Hepatocyte (in vitro differentiated cells): ENCODE measurements around the gene APBA1.

ENCODE experiments used
- EZH2phosphoT487 ChIP-seq: fragments of 200-600 bp; sonication (generic); IDR thresholded peaks from one replicate; pipeline ENCODE4 v1.6.1; 2018; ENCODE audit warnings: antibody characterized with exemption, mild to moderate bottlenecking, low read depth, moderate library complexity; ENCODE audit not compliant: unreplicated experiment, severe bottlenecking
- TF ChIP-seq, protein P1 (sequence below): fragments of 200-600 bp; sonication (generic); IDR thresholded peaks from 2 replicates; pipeline ENCODE4 v1.5.1; 2016; ENCODE audit warnings: antibody characterized with exemption, mild to moderate bottlenecking; ENCODE audit not compliant: poor library complexity

DNA sequence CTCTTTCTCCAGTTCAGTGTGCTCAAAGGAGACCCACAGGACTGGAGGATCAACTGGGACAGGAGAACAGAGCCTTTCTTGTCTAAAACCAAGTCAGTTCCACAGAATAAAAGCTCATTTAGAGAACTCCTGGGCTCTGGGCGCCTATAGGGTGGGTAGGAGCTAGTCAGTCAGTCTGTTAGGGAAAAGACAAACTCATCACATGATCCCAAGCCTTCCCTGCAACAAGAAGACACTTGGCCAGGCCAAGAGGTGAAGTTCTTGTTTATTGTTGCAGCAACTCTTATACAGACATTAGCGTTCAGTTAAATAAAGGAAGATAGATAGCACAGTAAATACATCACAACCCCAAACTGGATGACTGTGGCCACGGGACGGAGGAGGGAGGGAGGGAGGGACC, 244.9 kb downstream of the APBA1 start:
- TF ChIP-seq, protein P1, sequence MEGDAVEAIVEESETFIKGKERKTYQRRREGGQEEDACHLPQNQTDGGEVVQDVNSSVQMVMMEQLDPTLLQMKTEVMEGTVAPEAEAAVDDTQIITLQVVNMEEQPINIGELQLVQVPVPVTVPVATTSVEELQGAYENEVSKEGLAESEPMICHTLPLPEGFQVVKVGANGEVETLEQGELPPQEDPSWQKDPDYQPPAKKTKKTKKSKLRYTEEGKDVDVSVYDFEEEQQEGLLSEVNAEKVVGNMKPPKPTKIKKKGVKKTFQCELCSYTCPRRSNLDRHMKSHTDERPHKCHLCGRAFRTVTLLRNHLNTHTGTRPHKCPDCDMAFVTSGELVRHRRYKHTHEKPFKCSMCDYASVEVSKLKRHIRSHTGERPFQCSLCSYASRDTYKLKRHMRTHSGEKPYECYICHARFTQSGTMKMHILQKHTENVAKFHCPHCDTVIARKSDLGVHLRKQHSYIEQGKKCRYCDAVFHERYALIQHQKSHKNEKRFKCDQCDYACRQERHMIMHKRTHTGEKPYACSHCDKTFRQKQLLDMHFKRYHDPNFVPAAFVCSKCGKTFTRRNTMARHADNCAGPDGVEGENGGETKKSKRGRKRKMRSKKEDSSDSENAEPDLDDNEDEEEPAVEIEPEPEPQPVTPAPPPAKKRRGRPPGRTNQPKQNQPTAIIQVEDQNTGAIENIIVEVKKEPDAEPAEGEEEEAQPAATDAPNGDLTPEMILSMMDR = no peak
- no peak for TF ChIP-seq EZH2phosphoT487
